ENCODE measurements around the gene SNX25. TPM values are rescaled to one million over a fixed set of nuclear protein-coding genes. Genes with fewer than 3 reads are reported as not detected.

Gene SNX25
- total RNA-seq, 1 donor from 2014 or later = 53.1 TPM

GRCh38 chr4:185222598-185222997, 13.2 kb downstream of the SNX25 start:
- DNase-seq = no peak
- ChIA-PET POLR2A (interaction anchor here (1.4 kb wide), 1 partner anchor 13 kb away, joined by 4 read pairs; no protein-coding TSS in a partner anchor), CTCF (no interaction called here)
- no peaks in the 10 kb centered on the region for H3K27me3 Mint-ChIP-seq
- peaks cover 3% of the 10 kb centered on the region for H3K36me3 Mint-ChIP-seq (ENCODE audit: low read depth)
- H3K9me3 Mint-ChIP-seq = no peaks in the 10 kb centered on the region
- H3K4me1 Mint-ChIP-seq = peaks cover 66% of the 10 kb centered on the region
- TF ChIP-seq CTCF (IDR thresholded peaks at IDR 0.05) = no peak
- ATAC-seq (ENCODE audit: low read depth) = no peak
- H3K4me3 Mint-ChIP-seq = no peak overlapping the region
- no peak overlapping the region for H3K27ac Mint-ChIP-seq
- intact Hi-C loops (cut with micrococcal nuclease) = no loop called here

- Mint-ChIP-seq H3K9me3 (no peaks in the 10 kb centered on the region), H3K36me3 (ENCODE audit: low read depth) (peaks cover 3% of the 10 kb centered on the region), H3K4me3 (no peak overlapping the region), H3K27ac (no peak overlapping the region), H3K27me3 (no peaks in the 10 kb centered on the region), H3K4me1 (peaks cover 49% of the 10 kb centered on the region)
- DNase-seq = no peak
- ChIA-PET CTCF (no interaction called here), POLR2A (no interaction called here)
- no peak for TF ChIP-seq CTCF (IDR thresholded peaks at IDR 0.05)
- intact Hi-C loops (cut with micrococcal nuclease) = no loop called here
- no peak for ATAC-seq (ENCODE audit: low read depth)
Measured at GRCh38 chr4:185224597-185224996, 15.2 kb downstream of the SNX25 start.

- Mint-ChIP-seq H3K9me3 (no peaks in the 10 kb centered on the region), H3K27me3 (no peaks in the 10 kb centered on the region), H3K4me3 (no peak overlapping the region), H3K4me1 (peaks cover 36% of the 10 kb centered on the region), H3K27ac (no peak overlapping the region), H3K36me3 (ENCODE audit: low read depth) (peaks cover 3% of the 10 kb centered on the region)
- CTCF ChIA-PET = no interaction called here
- no peak for TF ChIP-seq CTCF (IDR thresholded peaks at IDR 0.05)
- DNase-seq (no peak), ATAC-seq (ENCODE audit: low read depth) (no peak)
- POLR2A ChIA-PET = no interaction called here
- intact Hi-C loops (cut with micrococcal nuclease) = no loop called here
Measured at GRCh38 chr4:185225940-185226339, 16.5 kb downstream of the SNX25 start.

- CTCF ChIA-PET = no interaction called here
- POLR2A ChIA-PET = no interaction called here
- TF ChIP-seq CTCF (IDR thresholded peaks at IDR 0.05) = no peak
- DNase-seq (no peak), ATAC-seq (ENCODE audit: low read depth) (no peak)
- peaks cover 33% of the 10 kb centered on the region for H3K4me1 Mint-ChIP-seq
- intact Hi-C loops (cut with micrococcal nuclease) = no loop called here
- peaks cover 3% of the 10 kb centered on the region for H3K36me3 Mint-ChIP-seq (ENCODE audit: low read depth)
- H3K4me3 Mint-ChIP-seq = no peak overlapping the region
- no peaks in the 10 kb centered on the region for H3K9me3 Mint-ChIP-seq
- no peaks in the 10 kb centered on the region for H3K27me3 Mint-ChIP-seq
- H3K27ac Mint-ChIP-seq = no peak overlapping the region
Measured at GRCh38 chr4:185227131-185227551, 17.7 kb downstream of the SNX25 start.

- H3K27ac Mint-ChIP-seq = no peak overlapping the region
- no peak for ATAC-seq (ENCODE audit: low read depth)
Measured at GRCh38 chr4:185227713-185228278, 18.4 kb downstream of the SNX25 start.

More at GRCh38 chr4:185227713-185228278, 18.4 kb downstream of the SNX25 start:
- H3K4me3 Mint-ChIP-seq = no peak overlapping the region
- ChIA-PET POLR2A (no interaction called here), CTCF (no interaction called here)
- H3K27me3 Mint-ChIP-seq = no peaks in the 10 kb centered on the region
- H3K36me3 Mint-ChIP-seq (ENCODE audit: low read depth) = peaks cover 6% of the 10 kb centered on the region
- intact Hi-C loops (cut with micrococcal nuclease) = no loop called here
- peaks cover 35% of the 10 kb centered on the region for H3K4me1 Mint-ChIP-seq
- no peak for TF ChIP-seq CTCF (IDR thresholded peaks at IDR 0.05)
- H3K9me3 Mint-ChIP-seq = no peaks in the 10 kb centered on the region
- DNase-seq = no peak

Measured in activated B cell treated with CpG ODN at 0.5 μM for 24 hours (primary cell).